Measurements from ENCODE around the gene ANAPC15. TPM values are rescaled to one million over a fixed set of nuclear protein-coding genes. Genes with fewer than 3 reads are reported as not detected.

Gene ANAPC15
- total and polyA plus RNA-seq, 8 donors, result 13.3 to 79.1 (median 40.1) TPM

- TF ChIP-seq POLR2AphosphoS5 (IDR thresholded peaks at IDR 0.05), result no peak
- no peak for TF ChIP-seq CTCF (IDR thresholded peaks at IDR 0.05)
- no peak for TF ChIP-seq POLR2A (IDR thresholded peaks at IDR 0.05)
- TF ChIP-seq EP300 (IDR thresholded peaks at IDR 0.05), result no peak
- intact Hi-C loops (cut with DNase I; ENCODE audit: low total_unique reads), result no loop called here
- no peak for DNase-seq
- 89 to 95% (median 91%) methylated on average over 6 of the region's 6 CpGs for WGBS, 5 donors
- Histone ChIP-seq H3K36me3 (no peaks in the 10 kb centered on the region), H3K27ac (no peak overlapping the region), H3K27me3 (peaks cover 0 to 11% (median 0%) of the 10 kb centered on the region in 3 donors), H3K4me3 (no peak overlapping the region), H3K9me3 (no peaks in the 10 kb centered on the region), H3K4me1 (peaks cover 6 to 15% (median 13%) of the 10 kb centered on the region in 4 donors)
Measured at GRCh38 chr11:72116019-72116755, 3.7 kb upstream of the ANAPC15 start.

- WGBS, 5 donors, result 90 to 100% (median 97%) methylated on average over 1 of the region's 1 CpG
- TF ChIP-seq CTCF (IDR thresholded peaks at IDR 0.05) (no peak), POLR2A (IDR thresholded peaks at IDR 0.05) (no peak), POLR2AphosphoS5 (IDR thresholded peaks at IDR 0.05) (no peak), EP300 (IDR thresholded peaks at IDR 0.05) (no peak)
- no peak overlapping the region for H3K4me3 ChIP-seq
- intact Hi-C loops (cut with DNase I; ENCODE audit: low total_unique reads), result no loop called here
- H3K36me3 ChIP-seq, result peaks cover 0 to 9% (median 6%) of the 10 kb centered on the region in 4 donors
- no peak for DNase-seq
- H3K9me3 ChIP-seq, result no peaks in the 10 kb centered on the region
- H3K4me1 ChIP-seq, result peaks cover 8 to 21% (median 14%) of the 10 kb centered on the region in 4 donors
- peaks cover 0 to 11% (median 0%) of the 10 kb centered on the region in 3 donors for H3K27me3 ChIP-seq
- H3K27ac ChIP-seq, result no peak overlapping the region
Measured at GRCh38 chr11:72114570-72114969, 2.1 kb upstream of the ANAPC15 start.

GRCh38 chr11:72112978-72113808 lies 698 bp upstream of the ANAPC15 start:
- Histone ChIP-seq H3K36me3 (peaks cover 0 to 22% (median 18%) of the 10 kb centered on the region in 4 donors), H3K4me3 (peak overlapping the region; percentile 39 to 68 (median 52)), H3K27ac (peak overlapping the region; percentile 85 to 98 (median 96)), H3K27me3 (peaks cover 0 to 4% (median 0%) of the 10 kb centered on the region in 3 donors), H3K9me3 (no peaks in the 10 kb centered on the region), H3K4me1 (peaks cover 8 to 21% (median 14%) of the 10 kb centered on the region in 4 donors)
- 64 to 66% (median 65%) methylated on average over 9 of the region's 9 CpGs for WGBS, 5 donors
- no peak for DNase-seq
- TF ChIP-seq CTCF (IDR thresholded peaks at IDR 0.05), result peak in 1 of 7 experiments; percentile 2
- TF ChIP-seq POLR2AphosphoS5 (IDR thresholded peaks at IDR 0.05), result no peak
- intact Hi-C loops (cut with DNase I; ENCODE audit: low total_unique reads), result no loop called here

GRCh38 chr11:72111300-72112142 lies 974 bp downstream of the ANAPC15 start:
- intact Hi-C loops (cut with DNase I; ENCODE audit: low total_unique reads), result no loop called here
- peaks cover 8 to 21% (median 14%) of the 10 kb centered on the region in 4 donors for H3K4me1 ChIP-seq
- peaks cover 0 to 32% (median 23%) of the 10 kb centered on the region in 4 donors for H3K36me3 ChIP-seq
- H3K27ac ChIP-seq, result peak overlapping the region; percentile 95 to 98 (median 96)
- TF ChIP-seq POLR2A (IDR thresholded peaks at IDR 0.05) (no peak), CTCF (IDR thresholded peaks at IDR 0.05) (no peak), POLR2AphosphoS5 (IDR thresholded peaks at IDR 0.05) (no peak), EP300 (IDR thresholded peaks at IDR 0.05) (no peak)
- 1 to 3% (median 2%) methylated on average over 7 to 10 of the region's 10 CpGs for WGBS, 5 donors
- H3K27me3 ChIP-seq, result no peaks in the 10 kb centered on the region
- no peaks in the 10 kb centered on the region for H3K9me3 ChIP-seq
- no peak for DNase-seq
- H3K4me3 ChIP-seq, result peak overlapping the region; percentile 39 to 68 (median 52)

All from stomach (tissue), 9 donors.